ENCODE measurements around the gene CPXM2. TPM values are rescaled to one million over a fixed set of nuclear protein-coding genes. Genes with fewer than 3 reads are reported as not detected.

Gene CPXM2
- total RNA-seq, 1 donor from 2014 or later: 9.7 TPM

GRCh38 chr10:123782549-123782948 lies 109.1 kb downstream of the CPXM2 start:
- TF ChIP-seq CTCF (IDR thresholded peaks at IDR 0.05): no peak
- no peaks in the 10 kb centered on the region for H3K27me3 ChIP-seq
- intact Hi-C loops (cut with DNase I): no loop called here
- ATAC-seq (no peak), DNase-seq (no peak)
- no peaks in the 10 kb centered on the region for H3K9me3 ChIP-seq
- no peaks in the 10 kb centered on the region for H3K4me1 ChIP-seq
- H3K36me3 ChIP-seq: no peaks in the 10 kb centered on the region
- no peak overlapping the region for H3K27ac ChIP-seq
- no peak overlapping the region for H3K4me3 ChIP-seq

- intact Hi-C loops (cut with DNase I): no loop called here
- DNase-seq: no peak
- Histone ChIP-seq H3K36me3 (no peaks in the 10 kb centered on the region), H3K27ac (no peak overlapping the region), H3K27me3 (no peaks in the 10 kb centered on the region), H3K4me3 (no peak overlapping the region), H3K9me3 (no peaks in the 10 kb centered on the region), H3K4me1 (no peaks in the 10 kb centered on the region)
- TF ChIP-seq CTCF (IDR thresholded peaks at IDR 0.05): no peak
- ATAC-seq: no peak
Measured at GRCh38 chr10:123781956-123782500, 109.6 kb downstream of the CPXM2 start.

- Histone ChIP-seq H3K27ac (no peak overlapping the region), H3K36me3 (no peaks in the 10 kb centered on the region), H3K9me3 (no peaks in the 10 kb centered on the region), H3K27me3 (no peaks in the 10 kb centered on the region), H3K4me3 (no peak overlapping the region), H3K4me1 (no peaks in the 10 kb centered on the region)
- no peak for ATAC-seq
- no peak for DNase-seq
- TF ChIP-seq CTCF (IDR thresholded peaks at IDR 0.05): no peak
- intact Hi-C loops (cut with DNase I): no loop called here
Measured at GRCh38 chr10:123781324-123781900, 110.2 kb downstream of the CPXM2 start.

GRCh38 chr10:123778719-123779517 lies 112.7 kb downstream of the CPXM2 start:
- no peak overlapping the region for H3K4me3 ChIP-seq
- no peaks in the 10 kb centered on the region for H3K36me3 ChIP-seq
- DNase-seq (no peak), ATAC-seq (no peak)
- H3K27me3 ChIP-seq: no peaks in the 10 kb centered on the region
- intact Hi-C loops (cut with DNase I): no loop called here
- no peaks in the 10 kb centered on the region for H3K9me3 ChIP-seq
- TF ChIP-seq CTCF (IDR thresholded peaks at IDR 0.05): no peak
- H3K4me1 ChIP-seq: no peaks in the 10 kb centered on the region
- no peak overlapping the region for H3K27ac ChIP-seq

GRCh38 chr10:123777881-123778280 lies 113.7 kb downstream of the CPXM2 start:
- Histone ChIP-seq H3K36me3 (no peaks in the 10 kb centered on the region), H3K27ac (no peak overlapping the region), H3K4me1 (no peaks in the 10 kb centered on the region), H3K9me3 (no peaks in the 10 kb centered on the region), H3K27me3 (no peaks in the 10 kb centered on the region), H3K4me3 (no peak overlapping the region)
- ATAC-seq (no peak), DNase-seq (no peak)
- TF ChIP-seq CTCF (IDR thresholded peaks at IDR 0.05): no peak
- intact Hi-C loops (cut with DNase I): no loop called here

All from upper lobe of right lung (tissue), 1 donor.